Neutrophil (primary cell): ENCODE results near the gene DGCR8.

ENCODE experiments used
- H3K27ac ChIP-seq: fragments of 200-600 bp; sonication (generic); 2 replicates; pipeline ENCODE4 v1.5.1; 2016; ENCODE audit warnings: mild to moderate bottlenecking, moderate library complexity
- H3K27me3 ChIP-seq: fragments of 200-600 bp; sonication (generic); 2 replicates; pipeline ENCODE4 v1.6.0; 2016; ENCODE audit warnings: mild to moderate bottlenecking
- H3K36me3 ChIP-seq: fragments of 200-600 bp; sonication (generic); 2 replicates; pipeline ENCODE4 v1.5.1; 2017
- H3K4me1 ChIP-seq, 2 experiments: fragments of 200-600 bp in 1 of 2; sonication (generic) in 1 of 2; 1 replicate in 1 of 2; 2 replicates in 1 of 2; pipeline versions ENCODE4 v1.5.1 to v1.6.1; 2013 to 2016; ENCODE audit warnings: low read depth in 1 of 2, low read length in 1 of 2, mild to moderate bottlenecking in 1 of 2, moderate library complexity in 1 of 2; ENCODE audit not compliant: control insufficient read depth in 1 of 2, insufficient read depth in 1 of 2
- H3K4me3 ChIP-seq, 2 experiments: fragments of 200-600 bp in 1 of 2; sonication (generic) in 1 of 2; 1 replicate in 1 of 2; 2 replicates in 1 of 2; pipeline ENCODE4 v1.5.1; 2013 to 2016; ENCODE audit warnings: low read depth in 1 of 2, low read length in 1 of 2, mild to moderate bottlenecking in 1 of 2, moderate library complexity in 1 of 2
- H3K9me3 ChIP-seq: fragments of 200-600 bp; sonication (generic); 2 replicates; pipeline ENCODE4 v1.5.1; 2016
- CTCF ChIP-seq: fragments of 200-600 bp; sonication (generic); IDR thresholded peaks from 2 replicates; pipeline ENCODE4 v1.5.1; 2016; ENCODE audit warnings: antibody characterized with exemption

Gene DGCR8

GRCh38 chr22:20035375-20036083 is 44.5 kb upstream of the DGCR8 start:
- TF ChIP-seq CTCF, result no peak
- H3K4me1 ChIP-seq, result peaks cover 18 to 23% of the 10 kb centered on the region in 2 experiments
- no peaks in the 10 kb centered on the region for H3K27me3 ChIP-seq
- H3K36me3 ChIP-seq, result peaks cover 83% of the 10 kb centered on the region
- H3K9me3 ChIP-seq, result no peaks in the 10 kb centered on the region
- H3K4me3 ChIP-seq, result no peak overlapping the region
- H3K27ac ChIP-seq, result no peak overlapping the region

- Histone ChIP-seq H3K9me3 (no peaks in the 10 kb centered on the region), H3K36me3 (peaks cover 87% of the 10 kb centered on the region), H3K27me3 (no peaks in the 10 kb centered on the region), H3K27ac (no peak overlapping the region), H3K4me1 (peaks cover 17 to 23% of the 10 kb centered on the region in 2 experiments), H3K4me3 (no peak overlapping the region)
- TF ChIP-seq CTCF, result no peak
Measured at GRCh38 chr22:20036084-20036482, 44.0 kb upstream of the DGCR8 start.

GRCh38 chr22:20036535-20037392 is 43.3 kb upstream of the DGCR8 start:
- no peak overlapping the region for H3K4me3 ChIP-seq
- H3K36me3 ChIP-seq, result peaks cover 87% of the 10 kb centered on the region
- peaks cover 10 to 19% of the 10 kb centered on the region in 2 experiments for H3K4me1 ChIP-seq
- no peaks in the 10 kb centered on the region for H3K27me3 ChIP-seq
- H3K9me3 ChIP-seq, result no peaks in the 10 kb centered on the region
- no peak for TF ChIP-seq CTCF
- no peak overlapping the region for H3K27ac ChIP-seq

- H3K27me3 ChIP-seq, result no peaks in the 10 kb centered on the region
- no peak overlapping the region for H3K27ac ChIP-seq
- peaks cover 85% of the 10 kb centered on the region for H3K36me3 ChIP-seq
- H3K9me3 ChIP-seq, result no peaks in the 10 kb centered on the region
- peaks cover 4 to 12% of the 10 kb centered on the region in 2 experiments for H3K4me1 ChIP-seq
- TF ChIP-seq CTCF, result no peak
- no peak overlapping the region for H3K4me3 ChIP-seq
Measured at GRCh38 chr22:20037419-20037818, 42.6 kb upstream of the DGCR8 start.

- Histone ChIP-seq H3K27me3 (no peaks in the 10 kb centered on the region), H3K4me1 (peaks cover 0 to under 1% of the 10 kb centered on the region in 2 experiments), H3K4me3 (no peak overlapping the region), H3K36me3 (peaks cover 84% of the 10 kb centered on the region), H3K27ac (no peak overlapping the region), H3K9me3 (no peaks in the 10 kb centered on the region)
- TF ChIP-seq CTCF, result no peak
Measured at GRCh38 chr22:20038574-20038973, 41.5 kb upstream of the DGCR8 start.
